MCF 10A (cell line): ENCODE results near the gene FGF8. TPM values are rescaled to one million over a fixed set of nuclear protein-coding genes. Genes with fewer than 3 reads are reported as not detected.

Source experiments
- BruUV-seq: library from RNA; stranded (reverse); fragments of 400-500 nt; replicated peaks from 2 replicates; lab custom pipeline; 2021; lab: Mats Ljungman, UMichigan
- CTCF ChIA-PET: fragments of 300-600 bp; sonication (Branson Sonifier 250); formaldehyde crosslinking; extraction: SDS; loops from one replicate; lab custom pipeline; 2021; ENCODE audit warnings: antibody characterized with exemption, inconsistent platforms; lab: Yijun Ruan, JAX
- POLR2A ChIA-PET: fragments of 300-600, 350-650 bp; sonication (Branson Sonifier 250); formaldehyde crosslinking; extraction: SDS; loops from one replicate; lab custom pipeline; 2020; ENCODE audit warnings: antibody characterized with exemption, inconsistent platforms; lab: Yijun Ruan, JAX
- DNase-seq: peaks from one replicate; pipeline ENCODE4 v3.0.0-alpha.2; 2018; ENCODE audit not compliant: unreplicated experiment
- H3K27ac Mint-ChIP-seq: one replicate; pipeline ENCODE4 v1.8.0; 2022; ENCODE audit warnings: mild to moderate bottlenecking, low read depth, mixed read lengths; ENCODE audit not compliant: unreplicated experiment
- H3K27me3 Mint-ChIP-seq: one replicate; pipeline ENCODE4 v1.8.0; 2022; ENCODE audit warnings: mixed read lengths; ENCODE audit not compliant: insufficient read depth, unreplicated experiment
- H3K36me3 Mint-ChIP-seq: one replicate; pipeline ENCODE4 v1.8.0; 2022; ENCODE audit warnings: mild to moderate bottlenecking, moderate library complexity, mixed read lengths; ENCODE audit not compliant: insufficient read depth, unreplicated experiment
- H3K4me1 Mint-ChIP-seq: one replicate; pipeline ENCODE4 v1.8.0; 2022; ENCODE audit warnings: mixed read lengths; ENCODE audit not compliant: insufficient read depth, unreplicated experiment
- H3K4me3 Mint-ChIP-seq: one replicate; pipeline ENCODE4 v1.8.0; 2022; ENCODE audit warnings: mild to moderate bottlenecking, moderate library complexity, mixed read lengths; ENCODE audit not compliant: unreplicated experiment
- H3K9me3 Mint-ChIP-seq: one replicate; pipeline ENCODE4 v1.8.0; 2022; ENCODE audit warnings: mixed read lengths; ENCODE audit not compliant: unreplicated experiment
- CTCF ChIP-seq: fragments of 200-600 bp; IDR thresholded peaks from one replicate; pipeline ENCODE4 v1.8.0; 2022; ENCODE audit warnings: antibody characterized with exemption, mild to moderate bottlenecking; ENCODE audit not compliant: unreplicated experiment
- intact Hi-C: fragments of 100-400 bp; cut with micrococcal nuclease; formaldehyde crosslinking; loops from 2 replicates; pipeline ENCODE4 v1.14.1; 2022
- total RNA-seq: library from RNA; stranded (reverse); gene quantifications from 2 replicates; pipeline ENCODE4 v1.2.3, GENCODE V29; 2022

The FGF8 gene
- total RNA-seq, 1 experiment from 2014 or later, result not detected

- intact Hi-C loops, result no loop called here
- CTCF ChIA-PET, result interaction anchor here (0.8 kb wide), 1 partner anchor 538 kb away, joined by 3 read pairs; no protein-coding TSS in a partner anchor
- POLR2A ChIA-PET, result interaction anchor here (0.6 kb wide), 1 partner anchor 246 kb away, joined by 3 read pairs; no protein-coding TSS in a partner anchor
- no peak for DNase-seq
- Mint-ChIP-seq H3K27me3 (peaks cover 32% of the 10 kb centered on the region), H3K27ac (no peak overlapping the region), H3K9me3 (no peaks in the 10 kb centered on the region), H3K4me3 (no peak overlapping the region), H3K36me3 (no peaks in the 10 kb centered on the region), H3K4me1 (no peaks in the 10 kb centered on the region)
- BruUV-seq, result no TSS peak
- no peak for TF ChIP-seq CTCF
These were observed 23.7 kb downstream of the FGF8 start for GRCh38 chr10:101752241-101752640.

- Mint-ChIP-seq H3K27me3 (peaks cover 38% of the 10 kb centered on the region), H3K4me1 (no peaks in the 10 kb centered on the region), H3K36me3 (no peaks in the 10 kb centered on the region), H3K27ac (no peak overlapping the region), H3K4me3 (no peak overlapping the region), H3K9me3 (no peaks in the 10 kb centered on the region)
- CTCF ChIA-PET, result no interaction called here
- DNase-seq, result no peak
- BruUV-seq, result no TSS peak
- no peak for TF ChIP-seq CTCF
- intact Hi-C loops, result no loop called here
- POLR2A ChIA-PET, result no interaction called here
These were observed 26.6 kb downstream of the FGF8 start for GRCh38 chr10:101749047-101750016.

GRCh38 chr10:101748496-101748895 is 27.4 kb downstream of the FGF8 start:
- DNase-seq, result no peak
- BruUV-seq, result no TSS peak
- Mint-ChIP-seq H3K4me1 (no peaks in the 10 kb centered on the region), H3K27ac (no peak overlapping the region), H3K9me3 (no peaks in the 10 kb centered on the region), H3K27me3 (peaks cover 29% of the 10 kb centered on the region), H3K4me3 (no peak overlapping the region), H3K36me3 (no peaks in the 10 kb centered on the region)
- no peak for TF ChIP-seq CTCF
- intact Hi-C loops, result no loop called here
- ChIA-PET CTCF (no interaction called here), POLR2A (no interaction called here)

DNA sequence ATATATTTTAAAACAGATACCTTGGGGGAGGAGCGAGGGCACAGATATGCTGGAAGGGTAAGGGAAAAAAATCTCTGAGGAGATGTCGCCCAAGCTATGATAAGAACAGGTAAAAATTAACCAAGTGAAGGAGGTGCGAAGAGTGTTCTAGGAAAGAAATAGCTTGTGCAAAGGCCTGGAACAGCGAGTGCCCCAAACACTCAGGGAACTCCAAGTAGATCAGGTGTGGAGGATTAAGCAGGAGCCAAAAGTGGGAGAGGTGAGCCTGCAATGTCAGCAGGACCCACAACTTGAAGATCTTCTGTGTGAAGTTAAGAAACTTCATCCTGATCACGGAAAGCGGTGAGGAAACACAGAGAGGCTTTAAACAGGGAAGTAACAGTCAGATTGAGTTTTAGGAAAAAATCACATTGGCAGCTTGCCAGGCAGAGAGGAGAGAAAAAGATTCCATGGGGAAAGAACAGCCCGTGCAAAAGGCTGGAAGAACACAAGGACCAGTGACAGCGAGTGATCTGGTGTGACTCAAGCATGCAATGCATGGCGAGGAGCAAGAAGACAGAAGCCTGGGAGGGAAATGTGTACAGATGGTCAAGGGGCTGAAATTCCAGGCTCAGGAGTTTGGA is 30.7 kb downstream of the FGF8 start:
- peaks cover 37% of the 10 kb centered on the region for H3K27me3 Mint-ChIP-seq
- no peak overlapping the region for H3K27ac Mint-ChIP-seq
- POLR2A ChIA-PET, result no interaction called here
- H3K36me3 Mint-ChIP-seq, result no peaks in the 10 kb centered on the region
- DNase-seq, result no peak
- H3K9me3 Mint-ChIP-seq, result no peaks in the 10 kb centered on the region
- H3K4me3 Mint-ChIP-seq, result no peak overlapping the region
- no peaks in the 10 kb centered on the region for H3K4me1 Mint-ChIP-seq
- no TSS peak for BruUV-seq
- TF ChIP-seq CTCF, result no peak
- CTCF ChIA-PET, result interaction anchor here (0.9 kb wide), 1 partner anchor 15 kb away, joined by 4 read pairs; no protein-coding TSS in a partner anchor
- intact Hi-C loops, result no loop called here
